WTC11 (cell line): ENCODE results near the gene KIN. TPM values are rescaled to one million over a fixed set of nuclear protein-coding genes. Genes with fewer than 3 reads are reported as not detected.
"Not testable (repeated sequence)": the region's sequence is repeated elsewhere in the genome, so short reads cannot be mapped to it uniquely, and the experiment has no call there.

Source experiments
- ATAC-seq: fragments of 200-7000 bp; cut with Tn5 transposase; 2 replicates; pipeline ENCODE4 v1.10.0; 2021; ENCODE audit warnings: mild to moderate bottlenecking, moderate library complexity
- CTCF ChIA-PET: fragments of 300-600 bp; sonication (Branson Sonifier 250); formaldehyde crosslinking; loops from one replicate; lab custom pipeline; 2021; ENCODE audit warnings: antibody characterized with exemption; lab: Charles Lee
- POLR2A ChIA-PET: fragments of 350-600 bp; sonication (Branson Sonifier 250); formaldehyde crosslinking; loops from one replicate; lab custom pipeline; 2021; ENCODE audit warnings: antibody characterized with exemption; lab: Charles Lee
- DNase-seq: peaks from one replicate; pipeline ENCODE4 v3.0.0; 2021; ENCODE audit warnings: low spot score
- H3K27ac Mint-ChIP-seq: 2 replicates; pipeline ENCODE4 v1.8.0; 2021; ENCODE audit warnings: mixed read lengths
- H3K27me3 Mint-ChIP-seq: 2 replicates; pipeline ENCODE4 v1.8.0; 2021; ENCODE audit warnings: low read depth, mild to moderate bottlenecking, moderate library complexity, mixed read lengths
- H3K36me3 Mint-ChIP-seq: 2 replicates; pipeline ENCODE4 v1.8.0; 2021; ENCODE audit warnings: mixed read lengths
- H3K4me1 Mint-ChIP-seq: 2 replicates; pipeline ENCODE4 v1.8.0; 2022; ENCODE audit warnings: mixed read lengths
- H3K4me3 Mint-ChIP-seq: 2 replicates; pipeline ENCODE4 v1.8.0; 2021; ENCODE audit warnings: mild to moderate bottlenecking, moderate library complexity, mixed read lengths
- H3K9me3 Mint-ChIP-seq: 2 replicates; pipeline ENCODE4 v1.8.0; 2021; ENCODE audit warnings: mixed read lengths
- FOXJ3 ChIP-seq: sonication (generic); formaldehyde crosslinking; IDR thresholded peaks from 2 replicates; pipeline ENCODE4 v1.9.0; 2021; ENCODE audit warnings: missing genetic modification reagents, mild to moderate bottlenecking, borderline replicate concordance
- IRF2 ChIP-seq: sonication (generic); formaldehyde crosslinking; IDR thresholded peaks from 2 replicates; pipeline ENCODE4 v1.8.0; 2022; ENCODE audit warnings: low read depth, missing genetic modification reagents, borderline replicate concordance
- SOX15 ChIP-seq: fragments of 250-450 bp; sonication (Bioruptor Pico); IDR thresholded peaks from 2 replicates; pipeline ENCODE4 v1.9.0; 2021; ENCODE audit warnings: mild to moderate bottlenecking
- TEAD1 ChIP-seq: sonication (generic); formaldehyde crosslinking; IDR thresholded peaks from 2 replicates; pipeline ENCODE4 v1.8.0; 2022; ENCODE audit warnings: mild to moderate bottlenecking, missing genetic modification reagents
- ZBTB21 ChIP-seq: sonication (generic); formaldehyde crosslinking; IDR thresholded peaks from 2 replicates; pipeline ENCODE4 v1.8.1; 2023; ENCODE audit warnings: mild to moderate bottlenecking, missing genetic modification reagents, borderline replicate concordance
- ZNF317 ChIP-seq: sonication (generic); formaldehyde crosslinking; IDR thresholded peaks from 2 replicates; pipeline ENCODE4 v1.8.1; 2023; ENCODE audit warnings: low read depth, mild to moderate bottlenecking, moderate library complexity, missing genetic modification reagents, borderline replicate concordance
- ZNF396 ChIP-seq: fragments of 250-450 bp; sonication (Bioruptor Pico); IDR thresholded peaks from 2 replicates; pipeline ENCODE4 v1.8.0; 2021; ENCODE audit warnings: mild to moderate bottlenecking, moderate library complexity, borderline replicate concordance
- total RNA-seq: library from RNA; stranded (reverse); gene quantifications from 3 replicates; pipeline ENCODE4 v1.2.3, GENCODE V29; 2021
- TF ChIP-seq, protein P1 (sequence below): fragments of 250-450 bp; sonication (Bioruptor Pico); IDR thresholded peaks from 2 replicates; pipeline ENCODE4 v1.9.0; 2021; ENCODE audit warnings: mild to moderate bottlenecking, borderline replicate concordance
- TF ChIP-seq, protein P2 (sequence below): sonication (generic); formaldehyde crosslinking; conservative IDR thresholded peaks from 2 replicates; pipeline ENCODE4 v1.8.1; 2022; ENCODE audit warnings: mild to moderate bottlenecking, missing genetic modification reagents
- TF ChIP-seq, protein P3 (sequence below): sonication (generic); formaldehyde crosslinking; IDR thresholded peaks from 2 replicates; pipeline ENCODE4 v1.8.1; 2023; ENCODE audit warnings: mild to moderate bottlenecking, missing genetic modification reagents, borderline replicate concordance
- TF ChIP-seq, protein P4 (sequence below): sonication (generic); formaldehyde crosslinking; IDR thresholded peaks from 2 replicates; pipeline ENCODE4 v1.8.0; 2022; ENCODE audit warnings: mild to moderate bottlenecking, missing genetic modification reagents
- TF ChIP-seq, protein P5 (sequence below): sonication (generic); formaldehyde crosslinking; IDR thresholded peaks from 2 replicates; pipeline ENCODE4 v1.8.1; 2023; ENCODE audit warnings: mild to moderate bottlenecking, missing genetic modification reagents
- TF ChIP-seq, protein P6 (sequence below): sonication (generic); formaldehyde crosslinking; IDR thresholded peaks from 2 replicates; pipeline ENCODE4 v1.8.1; 2023; ENCODE audit warnings: mild to moderate bottlenecking, moderate library complexity, missing genetic modification reagents
- TF ChIP-seq, protein P7 (sequence below): sonication (generic); formaldehyde crosslinking; IDR thresholded peaks from 2 replicates; pipeline ENCODE4 v1.8.0; 2023; ENCODE audit warnings: missing genetic modification reagents
- TF ChIP-seq, protein P8 (sequence below): sonication (generic); formaldehyde crosslinking; IDR thresholded peaks from 2 replicates; pipeline ENCODE4 v1.8.1; 2022; ENCODE audit warnings: mild to moderate bottlenecking, missing genetic modification reagents, moderate library complexity, borderline replicate concordance
- TF ChIP-seq, protein P9 (sequence below): fragments of 200-600 bp; IDR thresholded peaks from 2 replicates; pipeline ENCODE4 v1.8.0; 2022; ENCODE audit warnings: antibody characterized with exemption

Gene KIN
- total RNA-seq, 1 experiment from 2014 or later = 13.1 TPM

DNA sequence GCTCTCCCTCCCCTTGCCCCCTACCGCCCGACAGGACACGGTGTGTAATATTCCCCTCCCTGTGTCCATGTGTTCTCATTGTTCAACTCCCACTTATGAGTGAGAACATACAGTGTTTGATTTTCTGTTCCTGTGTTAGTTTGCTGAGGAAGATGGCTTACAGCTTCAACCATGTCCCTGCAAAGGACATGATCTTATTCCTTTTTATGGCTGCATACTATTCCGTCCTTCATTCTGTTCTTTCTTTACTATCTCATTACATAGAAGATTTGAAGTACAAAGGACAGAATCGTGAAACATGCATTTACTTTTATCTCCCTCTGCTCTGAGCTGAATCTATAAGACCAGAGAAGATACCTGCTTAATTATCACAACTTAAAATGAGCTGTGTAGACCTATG is 76.7 kb downstream of the KIN start:
- CTCF ChIA-PET, H3K36me3 Mint-ChIP-seq, H3K4me3 Mint-ChIP-seq, DNase-seq, H3K4me1 Mint-ChIP-seq, H3K27ac Mint-ChIP-seq, ATAC-seq, H3K27me3 Mint-ChIP-seq, POLR2A ChIA-PET: not testable (repeated sequence)
- peaks cover 14% of the 10 kb centered on the region for H3K9me3 Mint-ChIP-seq

DNA sequence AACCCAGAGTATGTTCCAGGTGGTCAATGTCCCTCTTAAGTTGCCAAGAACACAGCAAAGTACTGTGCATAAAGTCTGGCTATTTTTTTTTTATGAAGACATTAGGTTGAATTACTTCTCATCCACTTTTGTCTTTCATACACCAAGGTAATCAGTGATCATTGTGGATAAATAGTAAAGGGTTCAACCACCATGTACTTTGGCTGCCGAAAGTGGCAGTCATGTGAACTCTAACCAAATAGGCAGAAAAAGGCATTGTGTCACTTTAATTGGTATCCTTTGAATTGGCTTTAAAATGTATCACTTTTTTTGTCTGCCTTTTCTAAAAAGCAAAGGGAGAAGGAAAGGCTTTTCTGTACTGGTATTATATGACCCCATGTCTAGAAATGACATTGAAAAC is 77.3 kb downstream of the KIN start:
- peaks cover 14% of the 10 kb centered on the region for H3K9me3 Mint-ChIP-seq
- POLR2A ChIA-PET = no interaction called here
- H3K27me3 Mint-ChIP-seq = peaks cover 3% of the 10 kb centered on the region
- no peak overlapping the region for H3K4me3 Mint-ChIP-seq
- peaks cover 3% of the 10 kb centered on the region; the same call in 1 of the 2 replicates for H3K4me1 Mint-ChIP-seq
- TF ChIP-seq ZNF396 (CRISPR knock-in tag) (no peak), SOX15 (CRISPR knock-in tag) (no peak), ZNF317 (no peak), IRF2 (CRISPR knock-in tag) (no peak), FOXJ3 (CRISPR knock-in tag) (no peak), TEAD1 (CRISPR knock-in tag) (no peak), ZBTB21 (no peak)
- TF ChIP-seq, protein P1, sequence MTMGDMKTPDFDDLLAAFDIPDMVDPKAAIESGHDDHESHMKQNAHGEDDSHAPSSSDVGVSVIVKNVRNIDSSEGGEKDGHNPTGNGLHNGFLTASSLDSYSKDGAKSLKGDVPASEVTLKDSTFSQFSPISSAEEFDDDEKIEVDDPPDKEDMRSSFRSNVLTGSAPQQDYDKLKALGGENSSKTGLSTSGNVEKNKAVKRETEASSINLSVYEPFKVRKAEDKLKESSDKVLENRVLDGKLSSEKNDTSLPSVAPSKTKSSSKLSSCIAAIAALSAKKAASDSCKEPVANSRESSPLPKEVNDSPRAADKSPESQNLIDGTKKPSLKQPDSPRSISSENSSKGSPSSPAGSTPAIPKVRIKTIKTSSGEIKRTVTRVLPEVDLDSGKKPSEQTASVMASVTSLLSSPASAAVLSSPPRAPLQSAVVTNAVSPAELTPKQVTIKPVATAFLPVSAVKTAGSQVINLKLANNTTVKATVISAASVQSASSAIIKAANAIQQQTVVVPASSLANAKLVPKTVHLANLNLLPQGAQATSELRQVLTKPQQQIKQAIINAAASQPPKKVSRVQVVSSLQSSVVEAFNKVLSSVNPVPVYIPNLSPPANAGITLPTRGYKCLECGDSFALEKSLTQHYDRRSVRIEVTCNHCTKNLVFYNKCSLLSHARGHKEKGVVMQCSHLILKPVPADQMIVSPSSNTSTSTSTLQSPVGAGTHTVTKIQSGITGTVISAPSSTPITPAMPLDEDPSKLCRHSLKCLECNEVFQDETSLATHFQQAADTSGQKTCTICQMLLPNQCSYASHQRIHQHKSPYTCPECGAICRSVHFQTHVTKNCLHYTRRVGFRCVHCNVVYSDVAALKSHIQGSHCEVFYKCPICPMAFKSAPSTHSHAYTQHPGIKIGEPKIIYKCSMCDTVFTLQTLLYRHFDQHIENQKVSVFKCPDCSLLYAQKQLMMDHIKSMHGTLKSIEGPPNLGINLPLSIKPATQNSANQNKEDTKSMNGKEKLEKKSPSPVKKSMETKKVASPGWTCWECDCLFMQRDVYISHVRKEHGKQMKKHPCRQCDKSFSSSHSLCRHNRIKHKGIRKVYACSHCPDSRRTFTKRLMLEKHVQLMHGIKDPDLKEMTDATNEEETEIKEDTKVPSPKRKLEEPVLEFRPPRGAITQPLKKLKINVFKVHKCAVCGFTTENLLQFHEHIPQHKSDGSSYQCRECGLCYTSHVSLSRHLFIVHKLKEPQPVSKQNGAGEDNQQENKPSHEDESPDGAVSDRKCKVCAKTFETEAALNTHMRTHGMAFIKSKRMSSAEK (CRISPR knock-in tag) = no peak
- TF ChIP-seq, protein P2, sequence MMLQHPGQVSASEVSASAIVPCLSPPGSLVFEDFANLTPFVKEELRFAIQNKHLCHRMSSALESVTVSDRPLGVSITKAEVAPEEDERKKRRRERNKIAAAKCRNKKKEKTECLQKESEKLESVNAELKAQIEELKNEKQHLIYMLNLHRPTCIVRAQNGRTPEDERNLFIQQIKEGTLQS (CRISPR knock-in tag) = no peak
- TF ChIP-seq, protein P3, sequence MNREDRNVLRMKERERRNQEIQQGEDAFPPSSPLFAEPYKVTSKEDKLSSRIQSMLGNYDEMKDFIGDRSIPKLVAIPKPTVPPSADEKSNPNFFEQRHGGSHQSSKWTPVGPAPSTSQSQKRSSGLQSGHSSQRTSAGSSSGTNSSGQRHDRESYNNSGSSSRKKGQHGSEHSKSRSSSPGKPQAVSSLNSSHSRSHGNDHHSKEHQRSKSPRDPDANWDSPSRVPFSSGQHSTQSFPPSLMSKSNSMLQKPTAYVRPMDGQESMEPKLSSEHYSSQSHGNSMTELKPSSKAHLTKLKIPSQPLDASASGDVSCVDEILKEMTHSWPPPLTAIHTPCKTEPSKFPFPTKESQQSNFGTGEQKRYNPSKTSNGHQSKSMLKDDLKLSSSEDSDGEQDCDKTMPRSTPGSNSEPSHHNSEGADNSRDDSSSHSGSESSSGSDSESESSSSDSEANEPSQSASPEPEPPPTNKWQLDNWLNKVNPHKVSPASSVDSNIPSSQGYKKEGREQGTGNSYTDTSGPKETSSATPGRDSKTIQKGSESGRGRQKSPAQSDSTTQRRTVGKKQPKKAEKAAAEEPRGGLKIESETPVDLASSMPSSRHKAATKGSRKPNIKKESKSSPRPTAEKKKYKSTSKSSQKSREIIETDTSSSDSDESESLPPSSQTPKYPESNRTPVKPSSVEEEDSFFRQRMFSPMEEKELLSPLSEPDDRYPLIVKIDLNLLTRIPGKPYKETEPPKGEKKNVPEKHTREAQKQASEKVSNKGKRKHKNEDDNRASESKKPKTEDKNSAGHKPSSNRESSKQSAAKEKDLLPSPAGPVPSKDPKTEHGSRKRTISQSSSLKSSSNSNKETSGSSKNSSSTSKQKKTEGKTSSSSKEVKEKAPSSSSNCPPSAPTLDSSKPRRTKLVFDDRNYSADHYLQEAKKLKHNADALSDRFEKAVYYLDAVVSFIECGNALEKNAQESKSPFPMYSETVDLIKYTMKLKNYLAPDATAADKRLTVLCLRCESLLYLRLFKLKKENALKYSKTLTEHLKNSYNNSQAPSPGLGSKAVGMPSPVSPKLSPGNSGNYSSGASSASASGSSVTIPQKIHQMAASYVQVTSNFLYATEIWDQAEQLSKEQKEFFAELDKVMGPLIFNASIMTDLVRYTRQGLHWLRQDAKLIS = no peak
- TF ChIP-seq, protein P4, sequence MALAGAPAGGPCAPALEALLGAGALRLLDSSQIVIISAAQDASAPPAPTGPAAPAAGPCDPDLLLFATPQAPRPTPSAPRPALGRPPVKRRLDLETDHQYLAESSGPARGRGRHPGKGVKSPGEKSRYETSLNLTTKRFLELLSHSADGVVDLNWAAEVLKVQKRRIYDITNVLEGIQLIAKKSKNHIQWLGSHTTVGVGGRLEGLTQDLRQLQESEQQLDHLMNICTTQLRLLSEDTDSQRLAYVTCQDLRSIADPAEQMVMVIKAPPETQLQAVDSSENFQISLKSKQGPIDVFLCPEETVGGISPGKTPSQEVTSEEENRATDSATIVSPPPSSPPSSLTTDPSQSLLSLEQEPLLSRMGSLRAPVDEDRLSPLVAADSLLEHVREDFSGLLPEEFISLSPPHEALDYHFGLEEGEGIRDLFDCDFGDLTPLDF (CRISPR knock-in tag) = no peak
- TF ChIP-seq, protein P5, sequence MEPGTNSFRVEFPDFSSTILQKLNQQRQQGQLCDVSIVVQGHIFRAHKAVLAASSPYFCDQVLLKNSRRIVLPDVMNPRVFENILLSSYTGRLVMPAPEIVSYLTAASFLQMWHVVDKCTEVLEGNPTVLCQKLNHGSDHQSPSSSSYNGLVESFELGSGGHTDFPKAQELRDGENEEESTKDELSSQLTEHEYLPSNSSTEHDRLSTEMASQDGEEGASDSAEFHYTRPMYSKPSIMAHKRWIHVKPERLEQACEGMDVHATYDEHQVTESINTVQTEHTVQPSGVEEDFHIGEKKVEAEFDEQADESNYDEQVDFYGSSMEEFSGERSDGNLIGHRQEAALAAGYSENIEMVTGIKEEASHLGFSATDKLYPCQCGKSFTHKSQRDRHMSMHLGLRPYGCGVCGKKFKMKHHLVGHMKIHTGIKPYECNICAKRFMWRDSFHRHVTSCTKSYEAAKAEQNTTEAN = no peak
- TF ChIP-seq, protein P6, sequence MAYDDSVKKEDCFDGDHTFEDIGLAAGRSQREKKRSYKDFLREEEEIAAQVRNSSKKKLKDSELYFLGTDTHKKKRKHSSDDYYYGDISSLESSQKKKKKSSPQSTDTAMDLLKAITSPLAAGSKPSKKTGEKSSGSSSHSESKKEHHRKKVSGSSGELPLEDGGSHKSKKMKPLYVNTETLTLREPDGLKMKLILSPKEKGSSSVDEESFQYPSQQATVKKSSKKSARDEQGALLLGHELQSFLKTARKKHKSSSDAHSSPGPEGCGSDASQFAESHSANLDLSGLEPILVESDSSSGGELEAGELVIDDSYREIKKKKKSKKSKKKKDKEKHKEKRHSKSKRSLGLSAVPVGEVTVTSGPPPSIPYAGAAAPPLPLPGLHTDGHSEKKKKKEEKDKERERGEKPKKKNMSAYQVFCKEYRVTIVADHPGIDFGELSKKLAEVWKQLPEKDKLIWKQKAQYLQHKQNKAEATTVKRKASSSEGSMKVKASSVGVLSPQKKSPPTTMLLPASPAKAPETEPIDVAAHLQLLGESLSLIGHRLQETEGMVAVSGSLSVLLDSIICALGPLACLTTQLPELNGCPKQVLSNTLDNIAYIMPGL (CRISPR knock-in tag) = no peak
- TF ChIP-seq, protein P7, sequence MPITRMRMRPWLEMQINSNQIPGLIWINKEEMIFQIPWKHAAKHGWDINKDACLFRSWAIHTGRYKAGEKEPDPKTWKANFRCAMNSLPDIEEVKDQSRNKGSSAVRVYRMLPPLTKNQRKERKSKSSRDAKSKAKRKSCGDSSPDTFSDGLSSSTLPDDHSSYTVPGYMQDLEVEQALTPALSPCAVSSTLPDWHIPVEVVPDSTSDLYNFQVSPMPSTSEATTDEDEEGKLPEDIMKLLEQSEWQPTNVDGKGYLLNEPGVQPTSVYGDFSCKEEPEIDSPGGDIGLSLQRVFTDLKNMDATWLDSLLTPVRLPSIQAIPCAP (CRISPR knock-in tag) = no peak
- TF ChIP-seq, protein P8, sequence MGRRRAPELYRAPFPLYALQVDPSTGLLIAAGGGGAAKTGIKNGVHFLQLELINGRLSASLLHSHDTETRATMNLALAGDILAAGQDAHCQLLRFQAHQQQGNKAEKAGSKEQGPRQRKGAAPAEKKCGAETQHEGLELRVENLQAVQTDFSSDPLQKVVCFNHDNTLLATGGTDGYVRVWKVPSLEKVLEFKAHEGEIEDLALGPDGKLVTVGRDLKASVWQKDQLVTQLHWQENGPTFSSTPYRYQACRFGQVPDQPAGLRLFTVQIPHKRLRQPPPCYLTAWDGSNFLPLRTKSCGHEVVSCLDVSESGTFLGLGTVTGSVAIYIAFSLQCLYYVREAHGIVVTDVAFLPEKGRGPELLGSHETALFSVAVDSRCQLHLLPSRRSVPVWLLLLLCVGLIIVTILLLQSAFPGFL (CRISPR knock-in tag) = no peak
- TF ChIP-seq, protein P9, sequence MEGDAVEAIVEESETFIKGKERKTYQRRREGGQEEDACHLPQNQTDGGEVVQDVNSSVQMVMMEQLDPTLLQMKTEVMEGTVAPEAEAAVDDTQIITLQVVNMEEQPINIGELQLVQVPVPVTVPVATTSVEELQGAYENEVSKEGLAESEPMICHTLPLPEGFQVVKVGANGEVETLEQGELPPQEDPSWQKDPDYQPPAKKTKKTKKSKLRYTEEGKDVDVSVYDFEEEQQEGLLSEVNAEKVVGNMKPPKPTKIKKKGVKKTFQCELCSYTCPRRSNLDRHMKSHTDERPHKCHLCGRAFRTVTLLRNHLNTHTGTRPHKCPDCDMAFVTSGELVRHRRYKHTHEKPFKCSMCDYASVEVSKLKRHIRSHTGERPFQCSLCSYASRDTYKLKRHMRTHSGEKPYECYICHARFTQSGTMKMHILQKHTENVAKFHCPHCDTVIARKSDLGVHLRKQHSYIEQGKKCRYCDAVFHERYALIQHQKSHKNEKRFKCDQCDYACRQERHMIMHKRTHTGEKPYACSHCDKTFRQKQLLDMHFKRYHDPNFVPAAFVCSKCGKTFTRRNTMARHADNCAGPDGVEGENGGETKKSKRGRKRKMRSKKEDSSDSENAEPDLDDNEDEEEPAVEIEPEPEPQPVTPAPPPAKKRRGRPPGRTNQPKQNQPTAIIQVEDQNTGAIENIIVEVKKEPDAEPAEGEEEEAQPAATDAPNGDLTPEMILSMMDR = no peak
- TF ChIP-seq, all 79 proteins: peak for 0
- no peak overlapping the region for H3K27ac Mint-ChIP-seq
- H3K36me3 Mint-ChIP-seq = no peaks in the 10 kb centered on the region
- CTCF ChIA-PET = no interaction called here
- DNase-seq (no peak), ATAC-seq (no peak)
